ENCODE data around the gene ATP2B2.

DNA sequence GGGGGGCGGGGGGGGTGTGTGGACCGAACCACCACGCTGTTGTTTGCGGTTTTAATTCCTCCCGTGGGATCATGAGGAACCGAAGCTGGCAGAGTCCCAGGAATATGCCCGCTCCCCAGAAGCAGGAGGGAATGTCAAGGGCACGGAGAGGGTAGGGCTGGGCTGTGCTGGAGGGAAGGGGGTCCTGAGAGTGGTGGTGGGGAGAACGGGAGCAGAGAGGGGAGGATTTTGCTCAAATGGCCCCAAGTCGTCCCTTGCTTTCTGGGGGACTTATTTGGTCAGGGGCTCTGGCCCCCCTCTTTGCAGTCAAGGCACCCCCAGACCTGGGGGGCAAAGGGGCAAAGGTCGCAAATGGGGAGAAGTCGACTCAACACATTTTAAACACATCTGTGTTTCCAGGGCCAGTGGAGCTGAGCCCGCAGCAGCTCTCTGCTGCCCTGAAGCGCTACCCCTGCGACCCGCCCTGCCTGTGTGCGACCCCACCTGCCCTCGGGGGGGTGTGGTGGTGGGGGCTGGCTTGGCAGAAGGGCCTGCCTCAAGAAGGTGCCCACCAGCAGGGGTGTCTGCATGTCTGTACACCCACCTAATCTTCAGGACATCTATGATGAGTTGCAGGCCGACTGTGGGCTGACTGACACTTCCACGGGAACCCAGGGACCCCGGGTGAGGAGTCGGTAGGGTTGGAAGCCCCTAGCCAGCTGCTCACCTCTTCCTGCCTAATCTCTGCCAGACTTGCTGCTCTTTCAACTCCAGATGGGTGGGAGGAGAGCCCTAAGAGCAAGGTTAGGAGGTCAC, 602 bp upstream of the ATP2B2 start:
- TF ChIP-seq, protein P1, sequence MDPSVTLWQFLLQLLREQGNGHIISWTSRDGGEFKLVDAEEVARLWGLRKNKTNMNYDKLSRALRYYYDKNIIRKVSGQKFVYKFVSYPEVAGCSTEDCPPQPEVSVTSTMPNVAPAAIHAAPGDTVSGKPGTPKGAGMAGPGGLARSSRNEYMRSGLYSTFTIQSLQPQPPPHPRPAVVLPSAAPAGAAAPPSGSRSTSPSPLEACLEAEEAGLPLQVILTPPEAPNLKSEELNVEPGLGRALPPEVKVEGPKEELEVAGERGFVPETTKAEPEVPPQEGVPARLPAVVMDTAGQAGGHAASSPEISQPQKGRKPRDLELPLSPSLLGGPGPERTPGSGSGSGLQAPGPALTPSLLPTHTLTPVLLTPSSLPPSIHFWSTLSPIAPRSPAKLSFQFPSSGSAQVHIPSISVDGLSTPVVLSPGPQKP (CRISPR knock-in tag; IDR thresholded peaks at IDR 0.05): no peak
- TF ChIP-seq SIN3A (IDR thresholded peaks at IDR 0.05; ENCODE audit: borderline replicate concordance in 2 of 2, control insufficient read depth in 1 of 2, low read depth in 2 of 2, low read length in 2 of 2): no peak
